GM23248 (cell line): ENCODE data around the gene CDK14. TPM values are rescaled to one million over a fixed set of nuclear protein-coding genes. Genes with fewer than 3 reads are reported as not detected.
"Not testable (repeated sequence)": the region's sequence is repeated elsewhere in the genome, so short reads cannot be mapped to it uniquely, and the experiment has no call there.

Experiments used
- DNase-seq: peaks from one replicate; pipeline ENCODE4 v3.0.0-alpha.2; 2015
- H2AFZ ChIP-seq: fragments of 200-600 bp; sonication (generic); 2 replicates; pipeline ENCODE4 v1.6.1; 2016; ENCODE audit warnings: antibody characterized with exemption
- H3F3A ChIP-seq: fragments of 200-600 bp; sonication (generic); 2 replicates; pipeline ENCODE4 v1.6.1; 2016; ENCODE audit warnings: mild to moderate bottlenecking, antibody characterized with exemption, mixed run types; ENCODE audit not compliant: insufficient read depth
- H3K27ac ChIP-seq: fragments of 200-600 bp; sonication (generic); 2 replicates; pipeline ENCODE4 v1.5.1; 2016; ENCODE audit warnings: mild to moderate bottlenecking
- H3K27me3 ChIP-seq: fragments of 200-600 bp; sonication (generic); replicated peaks from 2 replicates; pipeline ENCODE4 v1.6.1; 2016; ENCODE audit warnings: mild to moderate bottlenecking; ENCODE audit not compliant: insufficient read depth
- H3K36me3 ChIP-seq: fragments of 200-600 bp; sonication (generic); 2 replicates; pipeline ENCODE4 v1.6.1; 2016; ENCODE audit warnings: low read depth, mild to moderate bottlenecking
- H3K4me1 ChIP-seq: fragments of 200-600 bp; sonication (generic); 2 replicates; pipeline ENCODE4 v1.6.1; 2016; ENCODE audit warnings: mild to moderate bottlenecking; ENCODE audit not compliant: insufficient read depth
- H3K4me2 ChIP-seq: fragments of 200-600 bp; sonication (generic); one replicate; pipeline ENCODE4 v1.6.1; 2016; ENCODE audit warnings: mild to moderate bottlenecking; ENCODE audit not compliant: unreplicated experiment
- H3K4me3 ChIP-seq: fragments of 200-600 bp; sonication (generic); 2 replicates; pipeline ENCODE4 v1.5.1; 2016; ENCODE audit warnings: mild to moderate bottlenecking
- H3K79me2 ChIP-seq: fragments of 200-600 bp; sonication (generic); 2 replicates; pipeline ENCODE4 v1.6.1; 2016; ENCODE audit warnings: mild to moderate bottlenecking; ENCODE audit not compliant: insufficient read depth
- H3K9ac ChIP-seq: fragments of 200-600 bp; sonication (generic); 2 replicates; pipeline ENCODE4 v1.6.1; 2016; ENCODE audit warnings: mild to moderate bottlenecking
- H3K9me2 ChIP-seq: fragments of 200-600 bp; sonication (generic); 2 replicates; pipeline ENCODE4 v1.6.1; 2016; ENCODE audit warnings: mixed run types, mild to moderate bottlenecking, moderate library complexity; ENCODE audit not compliant: insufficient read depth
- H3K9me3 ChIP-seq: fragments of 200-600 bp; sonication (generic); one replicate; pipeline ENCODE4 v1.6.1; 2017; ENCODE audit warnings: low read depth
- H4K20me1 ChIP-seq: fragments of 200-600 bp; sonication (generic); 2 replicates; pipeline ENCODE4 v1.6.0; 2016; ENCODE audit not compliant: insufficient read depth
- EZH2 ChIP-seq: fragments of 200-600 bp; sonication (generic); IDR thresholded peaks from 2 replicates; pipeline ENCODE4 v1.6.1; 2018; ENCODE audit warnings: antibody characterized with exemption, mild to moderate bottlenecking; ENCODE audit not compliant: insufficient read depth, poor library complexity, severe bottlenecking
- EZH2phosphoT487 ChIP-seq: fragments of 200-600 bp; sonication (generic); IDR thresholded peaks from 2 replicates; pipeline ENCODE4 v1.6.1; 2018; ENCODE audit warnings: antibody characterized with exemption, moderate library complexity, mild to moderate bottlenecking, low read depth; ENCODE audit not compliant: insufficient read depth
- WGBS, 2 experiments: methylation state at CpG; one replicate each; pipeline ENCODE4 v1.1.6; 2015 to 2017; ENCODE audit warnings: low lambda C conversion rate in 2 of 2, low coverage in 1 of 2; ENCODE audit errors: missing lambda C conversion rate in 2 of 2; 5-methylcytosine and 5-hydroxymethylcytosine counted together
- in situ Hi-C: fragments of 300-500 bp; cut with MboI; formaldehyde crosslinking; loops from 2 replicates; pipeline ENCODE4 v1.15.0; 2020
- polyA plus RNA-seq: library from polyadenylated mRNA; unstranded; fragments of >200 nt; fragmentation: Nextera tagmentation; extraction: Ambion mirVana; gene quantifications from 2 replicates; pipeline ENCODE4 v1.2.1, GENCODE V29; 2016
- total RNA-seq: library from RNA; depleted of rRNA; stranded (reverse); fragments of >200 nt; shearing (Covaris generic); gene quantifications from 2 replicates; pipeline ENCODE4 v1.2.3, GENCODE V29; 2014

CDK14 gene
- total and polyA plus RNA-seq, 2 experiments from 2014 or later, result 19.9 to 21.2 TPM

- 0 out of 2 replicates have a peak, but pooled peaks cover 3% of the 10 kb centered on the region for H3K9me2 ChIP-seq
- no peak overlapping the region for H3K9ac ChIP-seq
- no peak overlapping the region for H3K4me2 ChIP-seq
- in situ Hi-C loops, result no loop called here
- H3K79me2 ChIP-seq, result peaks cover 60% of the 10 kb centered on the region
- WGBS, 2 experiments, result 55 to 61% methylated on average over 4 of the region's 4 CpGs
- no peak overlapping the region for H2AFZ ChIP-seq
- H3K27me3 ChIP-seq, result no peaks in the 10 kb centered on the region
- no peak overlapping the region for H3K4me3 ChIP-seq
- no peak overlapping the region for H3K27ac ChIP-seq
- H3K9me3 ChIP-seq, result no peaks in the 10 kb centered on the region
- no peaks in the 10 kb centered on the region for H3F3A ChIP-seq
- peaks cover 2% of the 10 kb centered on the region; the same call in 1 of the 2 replicates for H3K36me3 ChIP-seq
- H4K20me1 ChIP-seq, result no peaks in the 10 kb centered on the region
- TF ChIP-seq EZH2phosphoT487, result no peak
- no peak for TF ChIP-seq EZH2
- DNase-seq, result no peak
- no peaks in the 10 kb centered on the region for H3K4me1 ChIP-seq
These were observed 191.9 kb downstream of the CDK14 start for GRCh38 chr7:90788052-90788451.

- WGBS, 2 experiments, result 100% methylated on average over 1 of the region's 1 CpG
- Histone ChIP-seq H3K27ac (no peak overlapping the region), H2AFZ (no peak overlapping the region), H3K4me3 (no peak overlapping the region), H3K36me3 (peaks cover 3% of the 10 kb centered on the region; the same call in 1 of the 2 replicates), H3K9ac (no peak overlapping the region), H3K27me3 (no peaks in the 10 kb centered on the region), H3K9me3 (no peaks in the 10 kb centered on the region), H3K4me2 (no peak overlapping the region), H3F3A (no peaks in the 10 kb centered on the region), H4K20me1 (no peaks in the 10 kb centered on the region), H3K4me1 (no peaks in the 10 kb centered on the region), H3K9me2 (no peaks in the 10 kb centered on the region), H3K79me2 (peaks cover 44% of the 10 kb centered on the region)
- in situ Hi-C loops, result no loop called here
- TF ChIP-seq EZH2 (no peak), EZH2phosphoT487 (no peak)
- no peak for DNase-seq
These were observed 193.7 kb downstream of the CDK14 start for GRCh38 chr7:90789736-90790306.

GRCh38 chr7:90791596-90791995 is 195.5 kb downstream of the CDK14 start:
- Histone ChIP-seq H3K9ac (no peak overlapping the region), H3K4me2 (no peak overlapping the region), H3K4me3 (no peak overlapping the region), H3K36me3 (peaks cover 3% of the 10 kb centered on the region; the same call in 1 of the 2 replicates), H3K27ac (no peak overlapping the region), H2AFZ (no peak overlapping the region), H3K9me2 (no peaks in the 10 kb centered on the region), H3F3A (no peaks in the 10 kb centered on the region), H3K4me1 (no peaks in the 10 kb centered on the region), H3K27me3 (no peaks in the 10 kb centered on the region), H3K79me2 (peaks cover 37% of the 10 kb centered on the region), H3K9me3 (no peaks in the 10 kb centered on the region), H4K20me1 (no peaks in the 10 kb centered on the region)
- no peak for DNase-seq
- WGBS, 2 experiments, result 80 to 87% methylated on average over 3 of the region's 3 CpGs
- in situ Hi-C loops, result no loop called here
- no peak for TF ChIP-seq EZH2
- no peak for TF ChIP-seq EZH2phosphoT487

- DNase-seq, result no peak
- no peak for TF ChIP-seq EZH2phosphoT487
- TF ChIP-seq EZH2, result no peak
- Histone ChIP-seq H3K4me2 (no peak overlapping the region), H3K27me3 (no peaks in the 10 kb centered on the region), H4K20me1 (no peaks in the 10 kb centered on the region), H3K4me1 (no peaks in the 10 kb centered on the region), H3K9me3 (no peaks in the 10 kb centered on the region), H3K27ac (no peak overlapping the region), H3K9ac (no peak overlapping the region), H3K36me3 (peaks cover 3% of the 10 kb centered on the region; the same call in 1 of the 2 replicates), H3K79me2 (peaks cover 37% of the 10 kb centered on the region), H3K4me3 (no peak overlapping the region), H3K9me2 (no peaks in the 10 kb centered on the region), H2AFZ (no peak overlapping the region), H3F3A (no peaks in the 10 kb centered on the region)
- in situ Hi-C loops, result no loop called here
- 93 to 96% methylated on average over 1 of the region's 1 CpG for WGBS, 2 experiments
These were observed 196.2 kb downstream of the CDK14 start for GRCh38 chr7:90792301-90792700.

GRCh38 chr7:90794234-90794633 is 198.1 kb downstream of the CDK14 start:
- H3K9ac ChIP-seq, H3K27me3 ChIP-seq, DNase-seq, H3K9me2 ChIP-seq, H3F3A ChIP-seq, H3K4me2 ChIP-seq, H3K4me3 ChIP-seq, H3K9me3 ChIP-seq, H3K36me3 ChIP-seq, in situ Hi-C loops, H3K4me1 ChIP-seq, H2AFZ ChIP-seq, H4K20me1 ChIP-seq, H3K27ac ChIP-seq: not testable (repeated sequence)
- H3K79me2 ChIP-seq, result peaks cover 37% of the 10 kb centered on the region
- 97 to 100% methylated on average over 12 of the region's 12 CpGs for WGBS, 2 experiments
